Measurements from ENCODE around the gene FER. TPM values are rescaled to one million over a fixed set of nuclear protein-coding genes. Genes with fewer than 3 reads are reported as not detected.

The FER gene
- total RNA-seq, 1 donor from 2014 or later: 38.2 TPM

GRCh38 chr5:109080896-109081295 is 333.2 kb downstream of the FER start:
- no peaks in the 10 kb centered on the region for H3K36me3 Mint-ChIP-seq (ENCODE audit: unreplicated experiment)
- no peak for TF ChIP-seq CTCF (IDR thresholded peaks at IDR 0.05)
- no peaks in the 10 kb centered on the region for H3K9me3 Mint-ChIP-seq (ENCODE audit: unreplicated experiment)
- H3K27me3 Mint-ChIP-seq (ENCODE audit: unreplicated experiment): no peaks in the 10 kb centered on the region
- H3K27ac Mint-ChIP-seq (ENCODE audit: unreplicated experiment): no peak overlapping the region
- H3K4me1 Mint-ChIP-seq (ENCODE audit: unreplicated experiment): peaks cover 13% of the 10 kb centered on the region
- H3K4me3 Mint-ChIP-seq (ENCODE audit: unreplicated experiment): no peak overlapping the region
- DNase-seq (ENCODE audit: extremely low spot score, unreplicated experiment): no peak

- H3K9me3 Mint-ChIP-seq (ENCODE audit: unreplicated experiment): no peaks in the 10 kb centered on the region
- TF ChIP-seq CTCF (IDR thresholded peaks at IDR 0.05): no peak
- H3K4me1 Mint-ChIP-seq (ENCODE audit: unreplicated experiment): peaks cover 13% of the 10 kb centered on the region
- no peak overlapping the region for H3K27ac Mint-ChIP-seq (ENCODE audit: unreplicated experiment)
- H3K36me3 Mint-ChIP-seq (ENCODE audit: unreplicated experiment): no peaks in the 10 kb centered on the region
- no peak for DNase-seq (ENCODE audit: extremely low spot score, unreplicated experiment)
- H3K27me3 Mint-ChIP-seq (ENCODE audit: unreplicated experiment): no peaks in the 10 kb centered on the region
- H3K4me3 Mint-ChIP-seq (ENCODE audit: unreplicated experiment): no peak overlapping the region
Observed at GRCh38 chr5:109083937-109084336, 336.2 kb downstream of the FER start.

GRCh38 chr5:109089191-109089590 is 341.5 kb downstream of the FER start:
- H3K4me3 Mint-ChIP-seq (ENCODE audit: unreplicated experiment): no peak overlapping the region
- no peak for DNase-seq (ENCODE audit: extremely low spot score, unreplicated experiment)
- peaks cover 6% of the 10 kb centered on the region for H3K36me3 Mint-ChIP-seq (ENCODE audit: unreplicated experiment)
- no peak overlapping the region for H3K27ac Mint-ChIP-seq (ENCODE audit: unreplicated experiment)
- H3K4me1 Mint-ChIP-seq (ENCODE audit: unreplicated experiment): no peaks in the 10 kb centered on the region
- H3K27me3 Mint-ChIP-seq (ENCODE audit: unreplicated experiment): no peaks in the 10 kb centered on the region
- TF ChIP-seq CTCF (IDR thresholded peaks at IDR 0.05): no peak
- peaks cover 8% of the 10 kb centered on the region for H3K9me3 Mint-ChIP-seq (ENCODE audit: unreplicated experiment)

GRCh38 chr5:109099081-109099480 is 351.4 kb downstream of the FER start:
- Mint-ChIP-seq H3K4me3 (ENCODE audit: unreplicated experiment) (no peak overlapping the region), H3K27me3 (ENCODE audit: unreplicated experiment) (no peaks in the 10 kb centered on the region), H3K4me1 (ENCODE audit: unreplicated experiment) (peaks cover 3% of the 10 kb centered on the region)

GRCh38 chr5:109100971-109101370 is 353.3 kb downstream of the FER start:
- DNase-seq (ENCODE audit: extremely low spot score, unreplicated experiment): no peak
- H3K27ac Mint-ChIP-seq (ENCODE audit: unreplicated experiment): no peak overlapping the region
- H3K4me1 Mint-ChIP-seq (ENCODE audit: unreplicated experiment): peaks cover 14% of the 10 kb centered on the region
- no peak for TF ChIP-seq CTCF (IDR thresholded peaks at IDR 0.05)
- no peak overlapping the region for H3K4me3 Mint-ChIP-seq (ENCODE audit: unreplicated experiment)
- H3K9me3 Mint-ChIP-seq (ENCODE audit: unreplicated experiment): no peaks in the 10 kb centered on the region
- H3K27me3 Mint-ChIP-seq (ENCODE audit: unreplicated experiment): no peaks in the 10 kb centered on the region
- peaks cover 2% of the 10 kb centered on the region for H3K36me3 Mint-ChIP-seq (ENCODE audit: unreplicated experiment)

More at GRCh38 chr5:109099081-109099480, 351.4 kb downstream of the FER start:
- H3K9me3 Mint-ChIP-seq (ENCODE audit: unreplicated experiment): no peaks in the 10 kb centered on the region
- H3K27ac Mint-ChIP-seq (ENCODE audit: unreplicated experiment): no peak overlapping the region
- DNase-seq (ENCODE audit: extremely low spot score, unreplicated experiment): no peak
- H3K36me3 Mint-ChIP-seq (ENCODE audit: unreplicated experiment): peaks cover 4% of the 10 kb centered on the region
- TF ChIP-seq CTCF (IDR thresholded peaks at IDR 0.05): no peak

All from osteocyte (in vitro differentiated cells).